DND-41 (cell line): ENCODE data around the gene MRAP2.

Experiments used
- ATAC-seq: fragments of 200-7000 bp; cut with Tn5 transposase; 3 replicates; pipeline ENCODE4 v1.9.1; 2021; ENCODE audit warnings: low read depth; ENCODE audit not compliant: insufficient read depth
- DNase-seq: peaks from one replicate; pipeline ENCODE4 v3.0.0-alpha.2; 2020
- H2AFZ ChIP-seq: 2 replicates; pipeline ENCODE4 v1.6.0; 2012; ENCODE audit warnings: low read depth, low read length
- H3K27ac ChIP-seq: 2 replicates; pipeline ENCODE4 v1.5.1; 2012; ENCODE audit warnings: low read length, inconsistent platforms
- H3K27me3 ChIP-seq: fragments of 200-600 bp; sonication (generic); 2 replicates; pipeline ENCODE4 v1.6.0; 2012; ENCODE audit warnings: low read length, mild to moderate bottlenecking, inconsistent platforms; ENCODE audit not compliant: insufficient read depth, poor library complexity
- H3K36me3 ChIP-seq: 2 replicates; pipeline ENCODE4 v1.5.1; 2012; ENCODE audit warnings: low read length, inconsistent platforms; ENCODE audit not compliant: insufficient read depth
- H3K4me1 ChIP-seq: 2 replicates; pipeline ENCODE4 v1.5.1; 2012; ENCODE audit warnings: mild to moderate bottlenecking, low read length; ENCODE audit not compliant: insufficient read depth
- H3K4me2 ChIP-seq: 2 replicates; pipeline ENCODE4 v1.6.0; 2012; ENCODE audit warnings: mild to moderate bottlenecking, moderate library complexity, low read length, inconsistent platforms; ENCODE audit not compliant: insufficient read depth
- H3K4me3 ChIP-seq, 2 experiments: fragments of 200-600 bp in 1 of 2; shearing (Covaris generic) in 1 of 2; 2 replicates each; pipeline ENCODE4 v1.5.1; 2012 to 2016; ENCODE audit warnings: inconsistent platforms in 2 of 2, low read length in 2 of 2, mild to moderate bottlenecking in 2 of 2, low read depth in 1 of 2, moderate library complexity in 1 of 2
- H3K79me2 ChIP-seq: 2 replicates; pipeline ENCODE4 v1.6.0; 2012; ENCODE audit warnings: low read length, inconsistent platforms; ENCODE audit not compliant: insufficient read depth
- H3K9ac ChIP-seq: 2 replicates; pipeline ENCODE4 v1.6.0; 2012; ENCODE audit warnings: low read depth, mild to moderate bottlenecking, inconsistent platforms, low read length, moderate library complexity
- H3K9me3 ChIP-seq: 2 replicates; pipeline ENCODE4 v1.5.1; 2012; ENCODE audit warnings: low read length, moderate library complexity, mild to moderate bottlenecking, inconsistent platforms; ENCODE audit not compliant: insufficient read depth, severe bottlenecking
- H4K20me1 ChIP-seq: 2 replicates; pipeline ENCODE4 v1.6.0; 2012; ENCODE audit warnings: low read length; ENCODE audit not compliant: insufficient read depth
- CTCF ChIP-seq: IDR thresholded peaks from 2 replicates; pipeline ENCODE4 v1.5.1; 2012; ENCODE audit warnings: borderline replicate concordance, low read length, moderate library complexity, mild to moderate bottlenecking; ENCODE audit not compliant: poor library complexity, severe bottlenecking; ENCODE audit errors: extremely low read depth
- EZH2 ChIP-seq: IDR thresholded peaks from 3 replicates; pipeline ENCODE4 v1.6.1; 2012; ENCODE audit warnings: borderline replicate concordance, low read depth, mild to moderate bottlenecking, moderate library complexity, low read length, inconsistent platforms; ENCODE audit not compliant: severe bottlenecking

MRAP2 gene

DNA sequence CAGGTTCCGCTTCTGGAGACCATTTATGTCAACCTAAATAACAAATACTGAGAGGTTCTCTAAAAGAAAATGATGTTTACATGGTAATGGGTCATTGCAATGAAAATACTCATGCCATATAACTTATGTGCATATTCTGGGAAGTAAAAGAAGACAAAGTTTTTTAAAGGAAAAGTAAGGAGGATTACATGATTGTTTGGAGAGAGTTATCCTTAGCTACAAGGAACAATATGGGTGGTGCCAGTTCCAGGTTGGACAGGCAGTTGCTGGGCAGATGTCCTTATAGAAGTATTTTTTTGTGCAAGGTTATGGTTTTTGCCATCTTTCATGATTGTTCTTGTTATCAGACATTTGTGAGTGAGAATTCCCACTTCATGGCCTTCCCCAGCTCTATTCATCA is 52.5 kb downstream of the MRAP2 start:
- H3K79me2 ChIP-seq, result no peaks in the 10 kb centered on the region

DNA sequence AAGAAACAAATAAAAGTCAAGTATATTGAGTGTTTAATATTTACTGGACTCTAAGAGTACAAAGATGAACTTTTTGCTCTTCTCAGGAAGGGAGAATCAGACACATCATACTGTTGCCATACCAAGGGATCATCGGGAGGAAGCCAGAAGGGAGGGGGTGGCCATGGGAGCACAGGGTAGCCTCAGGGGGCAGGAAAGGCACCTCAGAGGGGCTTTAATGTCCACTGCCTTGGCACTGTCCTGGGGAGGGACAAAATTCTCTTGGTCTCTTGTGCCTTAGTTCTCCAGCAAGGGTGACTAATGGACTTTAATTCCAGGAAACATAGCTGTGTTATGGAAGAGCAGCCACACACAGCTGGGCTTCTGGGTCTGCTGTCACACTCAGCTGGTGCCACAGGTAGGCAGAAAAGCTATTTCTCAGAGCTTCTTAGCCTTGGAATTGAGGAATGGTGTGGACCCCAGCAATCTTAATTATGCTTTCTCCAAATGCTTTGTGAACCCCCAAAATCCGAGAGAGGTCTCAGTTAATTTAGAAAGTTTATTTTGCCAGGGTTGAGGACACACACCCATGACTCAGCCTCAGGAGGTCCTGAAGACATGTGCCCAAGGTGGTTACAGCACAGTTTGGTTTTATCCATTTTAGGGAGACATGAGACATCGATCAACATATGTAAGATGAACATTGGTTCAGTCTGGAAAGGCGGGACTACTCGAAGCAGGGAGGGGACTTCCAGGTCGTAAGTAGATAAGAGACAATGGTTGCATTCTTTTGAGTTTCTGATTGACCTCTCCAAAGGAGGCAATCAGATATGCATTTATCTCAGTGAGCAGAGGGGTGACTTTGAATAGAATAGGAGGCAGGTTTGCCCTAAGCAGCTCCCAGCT is 53.2 kb downstream of the MRAP2 start:
- no peak overlapping the region for H2AFZ ChIP-seq
- no peaks in the 10 kb centered on the region for H3K36me3 ChIP-seq
- H3K27ac ChIP-seq, result no peak overlapping the region
- H3K79me2 ChIP-seq, result no peaks in the 10 kb centered on the region
- H3K9me3 ChIP-seq, result no peaks in the 10 kb centered on the region
- H3K9ac ChIP-seq, result no peak overlapping the region
- ATAC-seq (no peak), DNase-seq (no peak)
- H4K20me1 ChIP-seq, result no peaks in the 10 kb centered on the region
- H3K4me1 ChIP-seq, result no peaks in the 10 kb centered on the region
- H3K4me2 ChIP-seq, result no peak overlapping the region
- H3K27me3 ChIP-seq, result no peaks in the 10 kb centered on the region
- H3K4me3 ChIP-seq, result no peak overlapping the region
- TF ChIP-seq CTCF (no peak), EZH2 (no peak)

More for the DNA sequence above, 52.5 kb downstream of the MRAP2 start:
- no peaks in the 10 kb centered on the region for H3K9me3 ChIP-seq
- TF ChIP-seq CTCF (no peak), EZH2 (no peak)
- H3K4me2 ChIP-seq, result no peak overlapping the region
- H3K9ac ChIP-seq, result no peak overlapping the region
- no peaks in the 10 kb centered on the region for H4K20me1 ChIP-seq
- no peak overlapping the region for H3K27ac ChIP-seq
- DNase-seq (no peak), ATAC-seq (no peak)
- no peaks in the 10 kb centered on the region for H3K27me3 ChIP-seq
- H3K4me1 ChIP-seq, result no peaks in the 10 kb centered on the region
- H3K36me3 ChIP-seq, result no peaks in the 10 kb centered on the region
- H3K4me3 ChIP-seq, result no peak overlapping the region
- no peak overlapping the region for H2AFZ ChIP-seq

DNA sequence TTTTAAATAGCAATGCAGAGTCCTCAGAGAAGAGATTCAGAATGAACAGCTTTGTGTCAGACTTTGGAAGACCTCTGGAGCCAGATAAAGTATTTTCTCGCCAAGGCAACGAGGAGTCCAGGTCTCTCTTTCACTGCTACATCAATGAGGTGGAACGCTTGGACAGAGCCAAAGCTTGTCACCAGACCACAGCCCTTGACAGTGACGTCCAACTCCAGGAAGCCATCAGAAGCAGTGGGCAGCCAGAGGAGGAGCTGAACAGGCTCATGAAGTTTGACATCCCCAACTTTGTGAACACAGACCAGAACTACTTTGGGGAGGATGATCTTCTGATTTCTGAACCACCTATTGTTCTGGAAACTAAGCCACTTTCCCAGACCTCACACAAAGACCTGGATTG is 55.5 kb downstream of the MRAP2 start:
- H3K27me3 ChIP-seq, result no peaks in the 10 kb centered on the region
- no peaks in the 10 kb centered on the region for H3K36me3 ChIP-seq
- TF ChIP-seq CTCF, result no peak
- no peaks in the 10 kb centered on the region for H3K9me3 ChIP-seq
- H3K4me3 ChIP-seq, result no peak overlapping the region
- no peaks in the 10 kb centered on the region for H4K20me1 ChIP-seq
- no peak overlapping the region for H3K9ac ChIP-seq
- DNase-seq (no peak), ATAC-seq (no peak)
- H3K4me1 ChIP-seq, result no peaks in the 10 kb centered on the region
- H3K79me2 ChIP-seq, result no peaks in the 10 kb centered on the region
- no peak overlapping the region for H3K27ac ChIP-seq
- no peak overlapping the region for H2AFZ ChIP-seq
- H3K4me2 ChIP-seq, result no peak overlapping the region

DNA sequence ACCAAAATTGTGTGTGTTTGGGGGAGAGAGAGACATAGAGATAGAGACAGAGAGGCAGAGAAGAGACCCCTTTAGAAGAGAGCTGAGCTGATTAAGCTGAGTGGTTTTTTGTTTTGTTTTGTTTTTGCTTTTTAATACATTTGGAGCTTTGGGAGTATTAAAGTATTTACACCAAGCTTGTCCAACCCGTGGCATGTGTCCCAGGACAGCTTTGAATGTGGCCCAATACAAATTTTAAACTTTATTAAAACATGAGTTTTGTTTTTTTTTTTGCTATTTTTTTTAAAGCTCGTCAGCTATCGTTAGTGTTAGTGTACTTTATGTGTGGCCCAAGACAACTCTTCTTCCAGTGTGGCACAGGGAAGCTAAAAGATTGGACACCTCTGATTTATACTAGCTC is 56.0 kb downstream of the MRAP2 start:
- H3K9ac ChIP-seq, result no peak overlapping the region
- no peaks in the 10 kb centered on the region for H3K27me3 ChIP-seq
- DNase-seq (no peak), ATAC-seq (no peak)
- no peaks in the 10 kb centered on the region for H3K9me3 ChIP-seq
- TF ChIP-seq CTCF (no peak), EZH2 (no peak)
- no peaks in the 10 kb centered on the region for H4K20me1 ChIP-seq
- H3K27ac ChIP-seq, result no peak overlapping the region
- H3K79me2 ChIP-seq, result no peaks in the 10 kb centered on the region
- no peaks in the 10 kb centered on the region for H3K4me1 ChIP-seq
- H3K4me2 ChIP-seq, result no peak overlapping the region
- no peaks in the 10 kb centered on the region for H3K36me3 ChIP-seq
- no peak overlapping the region for H3K4me3 ChIP-seq
- no peak overlapping the region for H2AFZ ChIP-seq
